C4-2B (cell line): ENCODE results near the gene PTRH1.

Experiments used
- ZFX ChIP-seq: fragments of 450-650 bp; IDR thresholded peaks from 2 replicates; pipeline ENCODE4 v1.6.1; 2017
- TF ChIP-seq, protein P1 (sequence below): fragments of 450-650 bp; conservative IDR thresholded peaks from 2 replicates; pipeline ENCODE4 v1.5.1; 2017; ENCODE audit warnings: mild to moderate bottlenecking

DNA sequence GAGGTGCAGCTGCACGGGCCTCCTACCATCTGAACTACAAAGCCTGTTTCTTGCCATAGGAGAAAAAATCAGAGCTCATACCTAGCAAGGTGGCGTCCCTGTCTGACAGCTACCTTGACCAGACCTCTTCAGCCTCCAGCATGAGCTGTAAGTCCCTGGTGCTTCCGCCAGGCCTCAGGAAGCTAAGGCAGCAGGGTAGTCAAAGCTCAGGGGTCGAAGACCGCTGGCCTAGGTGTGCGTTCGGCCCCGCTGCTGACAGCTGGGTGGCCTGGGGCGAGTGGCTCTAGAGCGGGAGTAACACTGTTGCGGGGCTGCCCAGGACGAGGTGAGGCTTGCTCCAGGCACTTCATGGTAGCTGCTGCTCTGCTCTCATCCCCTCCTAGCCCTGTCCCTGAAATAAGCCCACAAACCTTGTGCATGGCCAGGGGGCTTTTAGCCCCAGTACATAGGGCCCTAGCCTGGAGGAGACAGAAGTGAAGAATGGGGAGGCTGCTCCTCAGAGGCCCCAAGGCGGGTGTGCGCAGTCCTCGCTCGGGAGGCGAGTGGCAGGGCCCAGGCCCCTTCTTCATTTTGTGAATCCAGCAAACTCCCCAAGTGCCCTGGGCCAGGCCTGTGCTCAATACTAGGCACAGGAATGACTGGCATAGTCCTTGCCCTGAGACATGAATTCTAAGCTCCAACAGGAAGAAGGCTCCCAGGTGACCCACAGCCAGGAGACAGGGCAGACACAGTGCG, 14.2 kb upstream of the PTRH1 start:
- TF ChIP-seq, protein P1, sequence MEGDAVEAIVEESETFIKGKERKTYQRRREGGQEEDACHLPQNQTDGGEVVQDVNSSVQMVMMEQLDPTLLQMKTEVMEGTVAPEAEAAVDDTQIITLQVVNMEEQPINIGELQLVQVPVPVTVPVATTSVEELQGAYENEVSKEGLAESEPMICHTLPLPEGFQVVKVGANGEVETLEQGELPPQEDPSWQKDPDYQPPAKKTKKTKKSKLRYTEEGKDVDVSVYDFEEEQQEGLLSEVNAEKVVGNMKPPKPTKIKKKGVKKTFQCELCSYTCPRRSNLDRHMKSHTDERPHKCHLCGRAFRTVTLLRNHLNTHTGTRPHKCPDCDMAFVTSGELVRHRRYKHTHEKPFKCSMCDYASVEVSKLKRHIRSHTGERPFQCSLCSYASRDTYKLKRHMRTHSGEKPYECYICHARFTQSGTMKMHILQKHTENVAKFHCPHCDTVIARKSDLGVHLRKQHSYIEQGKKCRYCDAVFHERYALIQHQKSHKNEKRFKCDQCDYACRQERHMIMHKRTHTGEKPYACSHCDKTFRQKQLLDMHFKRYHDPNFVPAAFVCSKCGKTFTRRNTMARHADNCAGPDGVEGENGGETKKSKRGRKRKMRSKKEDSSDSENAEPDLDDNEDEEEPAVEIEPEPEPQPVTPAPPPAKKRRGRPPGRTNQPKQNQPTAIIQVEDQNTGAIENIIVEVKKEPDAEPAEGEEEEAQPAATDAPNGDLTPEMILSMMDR: no peak
- no peak for TF ChIP-seq ZFX
